Measurements from ENCODE around the gene LINGO3.

DNA sequence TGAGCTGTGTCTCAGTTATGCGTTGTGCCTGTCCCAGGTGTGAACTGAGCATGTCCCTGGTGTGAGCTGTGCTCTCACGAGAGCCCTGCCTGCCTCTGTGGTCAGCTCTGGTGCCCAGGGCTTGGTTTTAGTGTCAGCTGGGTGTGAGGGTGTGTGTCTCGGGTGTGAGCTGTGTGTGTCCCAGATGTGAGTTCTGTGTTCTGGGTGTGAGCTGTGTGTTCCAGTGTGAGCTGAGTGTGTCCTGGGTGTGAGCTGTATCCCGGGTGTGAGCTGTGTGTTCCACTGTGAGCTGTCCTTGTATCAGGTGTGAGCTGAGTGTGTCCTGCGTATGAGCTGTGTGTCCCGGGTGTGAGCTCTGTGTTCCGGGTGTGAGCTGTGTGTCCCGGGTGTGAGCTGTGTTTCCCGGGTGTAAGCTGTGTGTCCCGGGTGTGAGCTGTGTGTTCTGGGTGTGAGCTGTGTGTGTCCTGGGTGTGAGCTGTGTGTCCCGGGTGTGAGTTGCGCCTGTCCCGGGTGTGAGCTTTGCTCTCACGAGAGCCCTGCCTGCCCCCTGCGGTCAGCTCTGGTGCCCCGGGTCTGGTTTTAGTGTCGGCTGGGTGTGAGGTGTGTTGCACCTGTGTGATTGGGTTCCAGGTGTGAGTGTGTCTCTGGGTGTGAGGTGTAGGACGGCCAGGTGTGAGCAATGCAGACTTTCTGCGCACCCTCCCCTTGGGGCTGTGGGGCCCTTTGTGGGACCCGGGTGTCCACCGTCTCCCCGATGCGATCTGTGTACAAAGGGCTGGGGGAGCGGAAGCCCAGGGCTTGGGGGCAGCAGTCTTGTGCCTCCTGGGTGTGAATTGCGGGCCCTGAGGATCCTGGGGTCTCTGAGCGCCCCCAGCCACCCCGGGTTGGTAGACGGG lies 18.9 kb downstream of the LINGO3 start:
- TF ChIP-seq, protein P1, sequence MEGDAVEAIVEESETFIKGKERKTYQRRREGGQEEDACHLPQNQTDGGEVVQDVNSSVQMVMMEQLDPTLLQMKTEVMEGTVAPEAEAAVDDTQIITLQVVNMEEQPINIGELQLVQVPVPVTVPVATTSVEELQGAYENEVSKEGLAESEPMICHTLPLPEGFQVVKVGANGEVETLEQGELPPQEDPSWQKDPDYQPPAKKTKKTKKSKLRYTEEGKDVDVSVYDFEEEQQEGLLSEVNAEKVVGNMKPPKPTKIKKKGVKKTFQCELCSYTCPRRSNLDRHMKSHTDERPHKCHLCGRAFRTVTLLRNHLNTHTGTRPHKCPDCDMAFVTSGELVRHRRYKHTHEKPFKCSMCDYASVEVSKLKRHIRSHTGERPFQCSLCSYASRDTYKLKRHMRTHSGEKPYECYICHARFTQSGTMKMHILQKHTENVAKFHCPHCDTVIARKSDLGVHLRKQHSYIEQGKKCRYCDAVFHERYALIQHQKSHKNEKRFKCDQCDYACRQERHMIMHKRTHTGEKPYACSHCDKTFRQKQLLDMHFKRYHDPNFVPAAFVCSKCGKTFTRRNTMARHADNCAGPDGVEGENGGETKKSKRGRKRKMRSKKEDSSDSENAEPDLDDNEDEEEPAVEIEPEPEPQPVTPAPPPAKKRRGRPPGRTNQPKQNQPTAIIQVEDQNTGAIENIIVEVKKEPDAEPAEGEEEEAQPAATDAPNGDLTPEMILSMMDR (IDR thresholded peaks at IDR 0.05) = no peak
- TF ChIP-seq POLR2A (IDR thresholded peaks at IDR 0.05) = no peak
